ENCODE results near the gene MRPS10.

The MRPS10 gene

DNA sequence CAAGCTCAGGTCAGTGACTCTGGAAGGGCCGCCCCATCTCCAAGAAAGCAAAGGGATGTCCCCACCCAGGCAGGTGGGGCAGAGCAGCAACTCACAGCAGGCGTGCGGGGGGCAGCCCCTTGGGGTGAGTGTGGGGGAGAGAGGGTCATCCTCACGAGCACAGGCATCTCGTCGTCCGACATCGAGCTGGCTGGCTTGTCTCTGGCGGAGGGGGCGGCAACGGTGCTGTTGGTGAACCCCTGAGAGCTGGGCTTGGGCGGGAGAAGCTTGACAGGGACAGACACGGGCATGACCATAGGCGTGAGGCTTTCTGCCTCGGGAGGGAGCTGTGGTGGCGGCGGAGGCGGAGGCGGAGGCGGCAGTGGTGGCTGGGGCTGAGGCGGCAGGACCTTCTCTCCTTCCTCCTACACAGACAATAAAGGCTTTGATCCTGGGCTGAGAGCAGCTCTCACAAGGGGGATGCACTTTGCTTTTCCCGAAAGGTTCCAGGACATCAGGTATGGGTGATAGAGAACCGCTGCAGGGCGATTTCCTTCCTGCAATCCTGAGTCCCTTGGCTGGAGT, 45.6 kb upstream of the MRPS10 start:
- Histone ChIP-seq H4K8ac (ENCODE audit: low read length) (peak overlapping the region; percentile 42), H2BK5ac (ENCODE audit: low read depth, low read length, poor library complexity, severe bottlenecking) (no peak overlapping the region), H3K9me3 (ENCODE audit: control insufficient read depth, low read length) (no peaks in the 10 kb centered on the region)

DNA sequence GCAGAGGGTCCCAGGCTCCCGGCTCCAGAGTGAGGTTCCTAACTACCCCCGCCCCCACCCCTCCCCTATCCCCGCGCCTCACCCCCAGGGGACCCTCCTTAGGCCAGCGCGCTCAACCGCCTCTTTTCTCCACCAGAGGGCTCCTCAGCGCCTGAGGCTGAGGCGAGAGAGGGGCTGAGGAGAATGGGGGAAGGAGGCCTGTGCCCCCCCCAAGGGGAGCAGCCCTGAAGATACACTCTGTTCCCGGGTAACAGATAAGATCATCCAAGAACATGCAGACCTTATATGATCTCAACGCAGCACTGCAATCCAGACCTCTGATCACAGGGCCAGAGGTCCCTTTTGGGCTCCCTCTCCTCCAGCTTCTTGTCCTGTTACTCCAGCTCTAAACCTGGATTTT, 43.3 kb upstream of the MRPS10 start:
- H3K23ac ChIP-seq (ENCODE audit: low read length in 2 of 2): no peak overlapping the region

More for the DNA sequence above, 45.6 kb upstream of the MRPS10 start:
- H3K18ac ChIP-seq (ENCODE audit: low read depth in 1 of 2, low read length in 2 of 2): no peak overlapping the region
- H3K14ac ChIP-seq (ENCODE audit: low read length in 2 of 2): no peak overlapping the region
- no peak overlapping the region for H3K4ac ChIP-seq (ENCODE audit: low read depth in 1 of 2, low read length in 2 of 2)
- H3K4me2 ChIP-seq (ENCODE audit: low read length, poor library complexity, severe bottlenecking): no peak overlapping the region
- H2AFZ ChIP-seq (ENCODE audit: low read depth, low read length): no peak overlapping the region
- H2BK15ac ChIP-seq (ENCODE audit: low read depth, poor library complexity, severe bottlenecking): no peak overlapping the region
- H3K4me1 ChIP-seq (ENCODE audit: control insufficient read depth, insufficient read depth, low read depth, low read length): peaks cover 4% of the 10 kb centered on the region
- H4K91ac ChIP-seq (ENCODE audit: low read length): no peak overlapping the region
- no peak for DNase-seq
- 72% methylated on average over 17 of the region's 24 CpGs for WGBS
- H3K36me3 ChIP-seq (ENCODE audit: control insufficient read depth in 1 of 2, insufficient read depth in 2 of 2, low read depth in 1 of 2, low read length in 2 of 2): peaks cover 24 to 30% of the 10 kb centered on the region in 2 experiments
- H3K23ac ChIP-seq (ENCODE audit: low read length in 2 of 2): no peak overlapping the region
- H3K27ac ChIP-seq (ENCODE audit: low read length, poor library complexity, severe bottlenecking): no peak overlapping the region
- H3K4me3 ChIP-seq (ENCODE audit: insufficient read depth in 1 of 2, low read depth in 1 of 2, low read length in 2 of 2): no peak overlapping the region
- H3K9ac ChIP-seq (ENCODE audit: low read length): no peak overlapping the region
- H3K27me3 ChIP-seq (ENCODE audit: control insufficient read depth in 1 of 2, insufficient read depth in 1 of 2, low read length in 2 of 2): no peaks in the 10 kb centered on the region
- no peak overlapping the region for H2AK5ac ChIP-seq (ENCODE audit: low read length, severe bottlenecking)
- H3K79me1 ChIP-seq (replicated peaks; ENCODE audit: low read length, poor library complexity, severe bottlenecking): no peaks in the 10 kb centered on the region
- no peak overlapping the region for H2BK120ac ChIP-seq (ENCODE audit: low read depth, low read length)
- peak overlapping the region in 1 of 2 experiments; percentile 6 for H2BK12ac ChIP-seq (ENCODE audit: low read length in 2 of 2)

GRCh38 chr6:42260396-42260888, 42.8 kb upstream of the MRPS10 start:
- Histone ChIP-seq H3K9me3 (ENCODE audit: control insufficient read depth, low read length) (no peaks in the 10 kb centered on the region), H3K79me1 (replicated peaks; ENCODE audit: low read length, poor library complexity, severe bottlenecking) (no peaks in the 10 kb centered on the region), H2AK5ac (ENCODE audit: low read length, severe bottlenecking) (no peak overlapping the region), H2BK12ac (ENCODE audit: low read length in 2 of 2) (peak overlapping the region; percentile 12 to 45), H3K4me2 (ENCODE audit: low read length, poor library complexity, severe bottlenecking) (no peak overlapping the region), H3K36me3 (ENCODE audit: control insufficient read depth in 1 of 2, insufficient read depth in 2 of 2, low read depth in 1 of 2, low read length in 2 of 2) (peaks cover 21 to 37% of the 10 kb centered on the region in 2 experiments), H3K4me1 (ENCODE audit: control insufficient read depth, insufficient read depth, low read depth, low read length) (peaks cover 4% of the 10 kb centered on the region), H3K27me3 (ENCODE audit: control insufficient read depth in 1 of 2, insufficient read depth in 1 of 2, low read length in 2 of 2) (no peaks in the 10 kb centered on the region), H3K9ac (ENCODE audit: low read length) (peak overlapping the region; percentile 57), H3K18ac (ENCODE audit: low read depth in 1 of 2, low read length in 2 of 2) (peak overlapping the region; percentile 52 to 70), H3K4me3 (ENCODE audit: insufficient read depth in 1 of 2, low read depth in 1 of 2, low read length in 2 of 2) (peak overlapping the region in 1 of 2 experiments; percentile 16), H3K4ac (ENCODE audit: low read depth in 1 of 2, low read length in 2 of 2) (peak overlapping the region in 1 of 2 experiments; percentile 46), H3K14ac (ENCODE audit: low read length in 2 of 2) (peak overlapping the region in 1 of 2 experiments; percentile 44), H2BK15ac (ENCODE audit: low read depth, poor library complexity, severe bottlenecking) (no peak overlapping the region), H2BK120ac (ENCODE audit: low read depth, low read length) (no peak overlapping the region), H2BK5ac (ENCODE audit: low read depth, low read length, poor library complexity, severe bottlenecking) (no peak overlapping the region), H2AFZ (ENCODE audit: low read depth, low read length) (no peak overlapping the region), H4K91ac (ENCODE audit: low read length) (peak overlapping the region; percentile 87), H3K23ac (ENCODE audit: low read length in 2 of 2) (peak overlapping the region in 1 of 2 experiments; percentile 14), H4K8ac (ENCODE audit: low read length) (peak overlapping the region; percentile 86), H3K27ac (ENCODE audit: low read length, poor library complexity, severe bottlenecking) (no peak overlapping the region)
- DNase-seq: peak; percentile 51
- WGBS: 45% methylated on average over 4 of the region's 7 CpGs

More for the DNA sequence above, 43.3 kb upstream of the MRPS10 start:
- Histone ChIP-seq H3K18ac (ENCODE audit: low read depth in 1 of 2, low read length in 2 of 2) (peak overlapping the region in 1 of 2 experiments; percentile 30), H2AK5ac (ENCODE audit: low read length, severe bottlenecking) (no peak overlapping the region), H2BK5ac (ENCODE audit: low read depth, low read length, poor library complexity, severe bottlenecking) (no peak overlapping the region), H2BK12ac (ENCODE audit: low read length in 2 of 2) (no peak overlapping the region), H3K4ac (ENCODE audit: low read depth in 1 of 2, low read length in 2 of 2) (peak overlapping the region in 1 of 2 experiments; percentile 29), H4K8ac (ENCODE audit: low read length) (peak overlapping the region; percentile 83), H3K36me3 (ENCODE audit: control insufficient read depth in 1 of 2, insufficient read depth in 2 of 2, low read depth in 1 of 2, low read length in 2 of 2) (peaks cover 21 to 37% of the 10 kb centered on the region in 2 experiments), H2BK15ac (ENCODE audit: low read depth, poor library complexity, severe bottlenecking) (no peak overlapping the region), H3K9ac (ENCODE audit: low read length) (peak overlapping the region; percentile 57), H3K4me3 (ENCODE audit: insufficient read depth in 1 of 2, low read depth in 1 of 2, low read length in 2 of 2) (no peak overlapping the region), H4K91ac (ENCODE audit: low read length) (no peak overlapping the region), H3K27me3 (ENCODE audit: control insufficient read depth in 1 of 2, insufficient read depth in 1 of 2, low read length in 2 of 2) (no peaks in the 10 kb centered on the region), H3K14ac (ENCODE audit: low read length in 2 of 2) (no peak overlapping the region), H3K4me2 (ENCODE audit: low read length, poor library complexity, severe bottlenecking) (no peak overlapping the region), H3K79me1 (replicated peaks; ENCODE audit: low read length, poor library complexity, severe bottlenecking) (no peaks in the 10 kb centered on the region), H3K9me3 (ENCODE audit: control insufficient read depth, low read length) (no peaks in the 10 kb centered on the region), H2AFZ (ENCODE audit: low read depth, low read length) (no peak overlapping the region), H2BK120ac (ENCODE audit: low read depth, low read length) (no peak overlapping the region), H3K4me1 (ENCODE audit: control insufficient read depth, insufficient read depth, low read depth, low read length) (peaks cover 4% of the 10 kb centered on the region), H3K27ac (ENCODE audit: low read length, poor library complexity, severe bottlenecking) (no peak overlapping the region)
- DNase-seq: peak; percentile 29
- 53% methylated on average over 7 of the region's 11 CpGs for WGBS

DNA sequence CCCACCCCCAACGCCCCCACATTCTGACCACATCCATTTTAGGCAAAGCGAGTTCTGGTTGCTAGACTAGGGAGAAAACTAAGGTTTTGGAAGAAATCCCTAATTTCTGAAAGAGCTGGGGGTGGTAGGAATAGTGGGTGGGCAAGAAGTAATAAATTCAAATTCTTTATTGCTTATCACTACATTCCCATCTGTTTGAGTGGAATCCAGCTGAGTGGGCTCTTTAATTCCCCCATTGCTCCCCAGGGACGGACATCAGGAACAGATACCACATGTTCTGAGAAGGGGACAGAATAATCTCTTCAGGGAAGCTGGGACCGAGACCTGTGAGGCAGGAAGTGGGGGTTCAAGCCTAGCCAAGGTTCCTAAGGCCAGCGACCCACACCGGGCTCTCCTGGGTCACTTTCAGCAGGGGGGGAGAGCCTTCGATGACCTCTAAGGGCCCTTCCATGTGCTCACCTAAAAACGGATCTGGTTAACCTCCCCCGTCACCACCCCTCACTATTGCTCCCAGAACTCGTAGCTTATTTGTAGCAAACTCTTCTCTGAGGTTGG, 42.3 kb upstream of the MRPS10 start:
- DNase-seq: no peak
- peak overlapping the region in 1 of 2 experiments; percentile 12 for H2BK12ac ChIP-seq (ENCODE audit: low read length in 2 of 2)

More for the DNA sequence above, 42.3 kb upstream of the MRPS10 start:
- no peak overlapping the region for H4K91ac ChIP-seq (ENCODE audit: low read length)
- peak overlapping the region in 1 of 2 experiments; percentile 20 for H3K18ac ChIP-seq (ENCODE audit: low read depth in 1 of 2, low read length in 2 of 2)
- H3K9me3 ChIP-seq (ENCODE audit: control insufficient read depth, low read length): no peaks in the 10 kb centered on the region
- no peak overlapping the region for H3K4me2 ChIP-seq (ENCODE audit: low read length, poor library complexity, severe bottlenecking)
- peaks cover 4% of the 10 kb centered on the region for H3K4me1 ChIP-seq (ENCODE audit: control insufficient read depth, insufficient read depth, low read depth, low read length)
- no peaks in the 10 kb centered on the region for H3K27me3 ChIP-seq (ENCODE audit: control insufficient read depth in 1 of 2, insufficient read depth in 1 of 2, low read length in 2 of 2)
- H2AFZ ChIP-seq (ENCODE audit: low read depth, low read length): no peak overlapping the region
- peak overlapping the region; percentile 57 for H3K9ac ChIP-seq (ENCODE audit: low read length)
- no peak overlapping the region for H3K14ac ChIP-seq (ENCODE audit: low read length in 2 of 2)
- no peaks in the 10 kb centered on the region for H3K79me1 ChIP-seq (replicated peaks; ENCODE audit: low read length, poor library complexity, severe bottlenecking)
- H3K36me3 ChIP-seq (ENCODE audit: control insufficient read depth in 1 of 2, insufficient read depth in 2 of 2, low read depth in 1 of 2, low read length in 2 of 2): peaks cover 24 to 38% of the 10 kb centered on the region in 2 experiments
- H2BK120ac ChIP-seq (ENCODE audit: low read depth, low read length): no peak overlapping the region
- 65% methylated on average over 5 of the region's 10 CpGs for WGBS
- H3K23ac ChIP-seq (ENCODE audit: low read length in 2 of 2): no peak overlapping the region
- H2BK15ac ChIP-seq (ENCODE audit: low read depth, poor library complexity, severe bottlenecking): no peak overlapping the region
- no peak overlapping the region for H2AK5ac ChIP-seq (ENCODE audit: low read length, severe bottlenecking)
- no peak overlapping the region for H3K4ac ChIP-seq (ENCODE audit: low read depth in 1 of 2, low read length in 2 of 2)
- H4K8ac ChIP-seq (ENCODE audit: low read length): peak overlapping the region; percentile 86
- H3K27ac ChIP-seq (ENCODE audit: low read length, poor library complexity, severe bottlenecking): no peak overlapping the region
- peak overlapping the region in 1 of 2 experiments; percentile 16 for H3K4me3 ChIP-seq (ENCODE audit: insufficient read depth in 1 of 2, low read depth in 1 of 2, low read length in 2 of 2)
- H2BK5ac ChIP-seq (ENCODE audit: low read depth, low read length, poor library complexity, severe bottlenecking): no peak overlapping the region
